Muscle layer of duodenum (tissue), 2 donors: ENCODE measurements around the gene RAB26.

Source experiments
- H3K27ac ChIP-seq: one replicate; pipeline ENCODE4 v1.7.0; 2013; ENCODE audit warnings: mild to moderate bottlenecking, low read length
- H3K27me3 ChIP-seq: one replicate; pipeline ENCODE4 v1.7.0; 2013; ENCODE audit warnings: low read depth, mild to moderate bottlenecking, control low read depth, low read length
- H3K36me3 ChIP-seq, 2 donors: one replicate each; pipeline ENCODE4 v1.7.0; 2013; ENCODE audit warnings: low read length in 2 of 2, control low read depth in 1 of 2, mild to moderate bottlenecking in 1 of 2; ENCODE audit not compliant: insufficient read depth in 2 of 2, control insufficient read depth in 1 of 2
- H3K4me1 ChIP-seq, 2 donors: one replicate each; pipeline ENCODE4 v1.7.0; 2013; ENCODE audit warnings: low read length in 2 of 2, mild to moderate bottlenecking in 2 of 2, control low read depth in 1 of 2, moderate library complexity in 1 of 2; ENCODE audit not compliant: insufficient read depth in 2 of 2, control insufficient read depth in 1 of 2
- H3K4me3 ChIP-seq, 2 donors: one replicate each; pipeline ENCODE4 v1.7.0; 2013; ENCODE audit warnings: low read length in 2 of 2, low read depth in 1 of 2, mild to moderate bottlenecking in 1 of 2
- H3K9me3 ChIP-seq, 2 donors: one replicate each; pipeline ENCODE4 v1.7.0; 2013; ENCODE audit warnings: low read length in 2 of 2, control low read depth in 1 of 2, mild to moderate bottlenecking in 1 of 2; ENCODE audit not compliant: control insufficient read depth in 1 of 2
- donor health status: healthy.

RAB26 gene

GRCh38 chr16:2176047-2176446 lies 27.6 kb downstream of the RAB26 start:
- Histone ChIP-seq H3K36me3 (peaks cover 14 to 64% of the 10 kb centered on the region in 2 donors), H3K4me3 (no peak overlapping the region), H3K4me1 (no peaks in the 10 kb centered on the region), H3K27me3 (no peaks in the 10 kb centered on the region), H3K9me3 (no peaks in the 10 kb centered on the region), H3K27ac (no peak overlapping the region)

- no peak overlapping the region for H3K27ac ChIP-seq
- H3K4me1 ChIP-seq: no peaks in the 10 kb centered on the region
- no peaks in the 10 kb centered on the region for H3K27me3 ChIP-seq
- H3K36me3 ChIP-seq: peaks cover 14 to 54% of the 10 kb centered on the region in 2 donors
- no peak overlapping the region for H3K4me3 ChIP-seq
- no peaks in the 10 kb centered on the region for H3K9me3 ChIP-seq
These were observed 28.7 kb downstream of the RAB26 start for GRCh38 chr16:2177101-2177500.

- peaks cover 14 to 52% of the 10 kb centered on the region in 2 donors for H3K36me3 ChIP-seq
- no peaks in the 10 kb centered on the region for H3K9me3 ChIP-seq
- no peak overlapping the region for H3K27ac ChIP-seq
- no peak overlapping the region for H3K4me3 ChIP-seq
- H3K27me3 ChIP-seq: no peaks in the 10 kb centered on the region
- H3K4me1 ChIP-seq: no peaks in the 10 kb centered on the region
These were observed 29.1 kb downstream of the RAB26 start for GRCh38 chr16:2177561-2177960.

- H3K36me3 ChIP-seq: peaks cover 14 to 43% of the 10 kb centered on the region in 2 donors
- H3K4me3 ChIP-seq: no peak overlapping the region
- H3K27me3 ChIP-seq: no peaks in the 10 kb centered on the region
These were observed 30.1 kb downstream of the RAB26 start for GRCh38 chr16:2178321-2179106.

GRCh38 chr16:2179107-2179501 lies 30.7 kb downstream of the RAB26 start:
- Histone ChIP-seq H3K4me1 (no peaks in the 10 kb centered on the region), H3K27ac (no peak overlapping the region), H3K9me3 (no peaks in the 10 kb centered on the region), H3K36me3 (peaks cover 14 to 37% of the 10 kb centered on the region in 2 donors), H3K4me3 (no peak overlapping the region), H3K27me3 (no peaks in the 10 kb centered on the region)

More at GRCh38 chr16:2178321-2179106, 30.1 kb downstream of the RAB26 start:
- H3K4me1 ChIP-seq: no peaks in the 10 kb centered on the region
- no peaks in the 10 kb centered on the region for H3K9me3 ChIP-seq
- no peak overlapping the region for H3K27ac ChIP-seq

GRCh38 chr16:2179576-2179975 lies 31.2 kb downstream of the RAB26 start:
- Histone ChIP-seq H3K9me3 (no peaks in the 10 kb centered on the region), H3K27me3 (no peaks in the 10 kb centered on the region), H3K4me3 (no peak overlapping the region), H3K4me1 (no peaks in the 10 kb centered on the region), H3K27ac (no peak overlapping the region), H3K36me3 (peaks cover 9 to 32% of the 10 kb centered on the region in 2 donors)

GRCh38 chr16:2180461-2180860 lies 32.0 kb downstream of the RAB26 start:
- H3K27ac ChIP-seq: no peak overlapping the region
- H3K27me3 ChIP-seq: no peaks in the 10 kb centered on the region
- no peaks in the 10 kb centered on the region for H3K9me3 ChIP-seq
- peaks cover 6 to 23% of the 10 kb centered on the region in 2 donors for H3K36me3 ChIP-seq
- H3K4me3 ChIP-seq: no peak overlapping the region
- no peaks in the 10 kb centered on the region for H3K4me1 ChIP-seq

GRCh38 chr16:2180962-2181923 lies 32.8 kb downstream of the RAB26 start:
- Histone ChIP-seq H3K9me3 (no peaks in the 10 kb centered on the region), H3K36me3 (peaks cover 0 to 15% of the 10 kb centered on the region in 2 donors), H3K27me3 (no peaks in the 10 kb centered on the region), H3K4me3 (no peak overlapping the region), H3K4me1 (no peaks in the 10 kb centered on the region), H3K27ac (no peak overlapping the region)

GRCh38 chr16:2181952-2182351 lies 33.5 kb downstream of the RAB26 start:
- Histone ChIP-seq H3K27me3 (no peaks in the 10 kb centered on the region), H3K4me3 (no peak overlapping the region), H3K9me3 (no peaks in the 10 kb centered on the region), H3K4me1 (no peaks in the 10 kb centered on the region), H3K36me3 (peaks cover 0 to 8% of the 10 kb centered on the region in 2 donors), H3K27ac (no peak overlapping the region)

GRCh38 chr16:2183671-2184070 lies 35.2 kb downstream of the RAB26 start:
- Histone ChIP-seq H3K4me1 (no peaks in the 10 kb centered on the region), H3K27me3 (no peaks in the 10 kb centered on the region), H3K4me3 (no peak overlapping the region), H3K36me3 (no peaks in the 10 kb centered on the region), H3K27ac (no peak overlapping the region), H3K9me3 (no peaks in the 10 kb centered on the region)

- Histone ChIP-seq H3K9me3 (no peaks in the 10 kb centered on the region), H3K4me3 (no peak overlapping the region), H3K4me1 (no peaks in the 10 kb centered on the region), H3K36me3 (no peaks in the 10 kb centered on the region), H3K27ac (no peak overlapping the region), H3K27me3 (no peaks in the 10 kb centered on the region)
These were observed 35.9 kb downstream of the RAB26 start for GRCh38 chr16:2184346-2184745.
